ENCODE data around the gene SI. TPM values are rescaled to one million over a fixed set of nuclear protein-coding genes. Genes with fewer than 3 reads are reported as not detected.

The SI gene
- total RNA-seq = not detected in 3 replicates
- long read RNA-seq = 0 reads

GRCh38 chr3:165078293-165078692 is at the start of gene SI:
SI (minus strand) TSS chr3:165078496; CDS start chr3:165076012, 2,484 bp downstream.
- DNase-seq (ENCODE audit: low spot score) = no peak
- no peaks in the 10 kb centered on the region for H3K4me1 Mint-ChIP-seq (ENCODE audit: low read depth)
- no peaks in the 10 kb centered on the region for H3K36me3 Mint-ChIP-seq (ENCODE audit: low read depth)
- no peak within 1 kb of the TSS for H3K4me3 Mint-ChIP-seq (ENCODE audit: unreplicated experiment)
- no peak within 1 kb of the TSS for H3K27ac Mint-ChIP-seq (ENCODE audit: unreplicated experiment)
- no peak for TF ChIP-seq CTCF (IDR thresholded peaks at IDR 0.05)
- H3K27me3 Mint-ChIP-seq (ENCODE audit: low read depth) = peaks cover 5% of the 10 kb centered on the region
- H3K9me3 Mint-ChIP-seq (ENCODE audit: low read depth) = peaks cover 5% of the 10 kb centered on the region

- H3K36me3 Mint-ChIP-seq (ENCODE audit: low read depth) = no peaks in the 10 kb centered on the region
- DNase-seq (ENCODE audit: low spot score) = no peak
- H3K27me3 Mint-ChIP-seq (ENCODE audit: low read depth) = no peaks in the 10 kb centered on the region
- no peaks in the 10 kb centered on the region for H3K4me1 Mint-ChIP-seq (ENCODE audit: low read depth)
- H3K9me3 Mint-ChIP-seq (ENCODE audit: low read depth) = peaks cover 14% of the 10 kb centered on the region
- H3K27ac Mint-ChIP-seq (ENCODE audit: unreplicated experiment) = no peak overlapping the region
- H3K4me3 Mint-ChIP-seq (ENCODE audit: unreplicated experiment) = no peak overlapping the region
- no peak for TF ChIP-seq CTCF (IDR thresholded peaks at IDR 0.05)
Observed at GRCh38 chr3:165125836-165126235, 47.5 kb upstream of the SI start.

GRCh38 chr3:165111401-165111800 is 33.1 kb upstream of the SI start:
- Mint-ChIP-seq H3K36me3 (ENCODE audit: low read depth) (no peaks in the 10 kb centered on the region), H3K27ac (ENCODE audit: unreplicated experiment) (no peak overlapping the region), H3K9me3 (ENCODE audit: low read depth) (no peaks in the 10 kb centered on the region), H3K27me3 (ENCODE audit: low read depth) (no peaks in the 10 kb centered on the region), H3K4me1 (ENCODE audit: low read depth) (no peaks in the 10 kb centered on the region), H3K4me3 (ENCODE audit: unreplicated experiment) (no peak overlapping the region)
- DNase-seq (ENCODE audit: low spot score) = no peak
- no peak for TF ChIP-seq CTCF (IDR thresholded peaks at IDR 0.05)

GRCh38 chr3:165103616-165104015 is 25.3 kb upstream of the SI start:
- no peaks in the 10 kb centered on the region for H3K4me1 Mint-ChIP-seq (ENCODE audit: low read depth)
- no peaks in the 10 kb centered on the region for H3K9me3 Mint-ChIP-seq (ENCODE audit: low read depth)
- TF ChIP-seq CTCF (IDR thresholded peaks at IDR 0.05) = no peak
- DNase-seq (ENCODE audit: low spot score) = no peak
- H3K4me3 Mint-ChIP-seq (ENCODE audit: unreplicated experiment) = no peak overlapping the region
- peaks cover 12% of the 10 kb centered on the region for H3K27me3 Mint-ChIP-seq (ENCODE audit: low read depth)
- no peaks in the 10 kb centered on the region for H3K36me3 Mint-ChIP-seq (ENCODE audit: low read depth)
- no peak overlapping the region for H3K27ac Mint-ChIP-seq (ENCODE audit: unreplicated experiment)

- H3K4me1 Mint-ChIP-seq (ENCODE audit: low read depth) = no peaks in the 10 kb centered on the region
- no peaks in the 10 kb centered on the region for H3K27me3 Mint-ChIP-seq (ENCODE audit: low read depth)
- no peak overlapping the region for H3K27ac Mint-ChIP-seq (ENCODE audit: unreplicated experiment)
- TF ChIP-seq CTCF (IDR thresholded peaks at IDR 0.05) = no peak
- no peak overlapping the region for H3K4me3 Mint-ChIP-seq (ENCODE audit: unreplicated experiment)
- H3K36me3 Mint-ChIP-seq (ENCODE audit: low read depth) = no peaks in the 10 kb centered on the region
- DNase-seq (ENCODE audit: low spot score) = no peak
- peaks cover 5% of the 10 kb centered on the region for H3K9me3 Mint-ChIP-seq (ENCODE audit: low read depth)
Observed at GRCh38 chr3:165082650-165083049, 4.4 kb upstream of the SI start.

All from chondrocyte (in vitro differentiated cells).